ENCODE data around the gene ZNF319. TPM values are rescaled to one million over a fixed set of nuclear protein-coding genes. Genes with fewer than 3 reads are reported as not detected.

The ZNF319 gene
- total RNA-seq, 4 donors from 2014 or later = 4.1 to 12.2 (median 5.1) TPM

DNA sequence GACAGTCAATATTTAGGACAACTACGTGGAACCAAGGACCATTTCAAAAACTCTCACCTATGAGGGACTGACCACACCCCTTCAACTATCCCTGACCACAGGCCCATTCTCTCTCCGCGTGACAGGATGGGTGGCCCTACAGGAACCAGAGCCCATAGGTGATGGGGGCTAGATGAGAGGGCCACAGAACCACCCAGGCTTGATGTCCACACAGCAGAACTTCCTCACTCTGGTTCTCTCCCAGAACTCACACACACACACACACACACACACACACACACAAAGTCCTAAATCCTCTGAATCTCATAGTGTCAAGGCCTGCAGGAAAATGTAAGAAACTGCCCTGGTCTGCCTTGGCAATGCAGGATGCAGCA is 1.5 kb downstream of the ZNF319 start:
- TF ChIP-seq, protein P1, sequence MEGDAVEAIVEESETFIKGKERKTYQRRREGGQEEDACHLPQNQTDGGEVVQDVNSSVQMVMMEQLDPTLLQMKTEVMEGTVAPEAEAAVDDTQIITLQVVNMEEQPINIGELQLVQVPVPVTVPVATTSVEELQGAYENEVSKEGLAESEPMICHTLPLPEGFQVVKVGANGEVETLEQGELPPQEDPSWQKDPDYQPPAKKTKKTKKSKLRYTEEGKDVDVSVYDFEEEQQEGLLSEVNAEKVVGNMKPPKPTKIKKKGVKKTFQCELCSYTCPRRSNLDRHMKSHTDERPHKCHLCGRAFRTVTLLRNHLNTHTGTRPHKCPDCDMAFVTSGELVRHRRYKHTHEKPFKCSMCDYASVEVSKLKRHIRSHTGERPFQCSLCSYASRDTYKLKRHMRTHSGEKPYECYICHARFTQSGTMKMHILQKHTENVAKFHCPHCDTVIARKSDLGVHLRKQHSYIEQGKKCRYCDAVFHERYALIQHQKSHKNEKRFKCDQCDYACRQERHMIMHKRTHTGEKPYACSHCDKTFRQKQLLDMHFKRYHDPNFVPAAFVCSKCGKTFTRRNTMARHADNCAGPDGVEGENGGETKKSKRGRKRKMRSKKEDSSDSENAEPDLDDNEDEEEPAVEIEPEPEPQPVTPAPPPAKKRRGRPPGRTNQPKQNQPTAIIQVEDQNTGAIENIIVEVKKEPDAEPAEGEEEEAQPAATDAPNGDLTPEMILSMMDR (IDR thresholded peaks at IDR 0.05; ENCODE audit: low read depth) = no peak

DNA sequence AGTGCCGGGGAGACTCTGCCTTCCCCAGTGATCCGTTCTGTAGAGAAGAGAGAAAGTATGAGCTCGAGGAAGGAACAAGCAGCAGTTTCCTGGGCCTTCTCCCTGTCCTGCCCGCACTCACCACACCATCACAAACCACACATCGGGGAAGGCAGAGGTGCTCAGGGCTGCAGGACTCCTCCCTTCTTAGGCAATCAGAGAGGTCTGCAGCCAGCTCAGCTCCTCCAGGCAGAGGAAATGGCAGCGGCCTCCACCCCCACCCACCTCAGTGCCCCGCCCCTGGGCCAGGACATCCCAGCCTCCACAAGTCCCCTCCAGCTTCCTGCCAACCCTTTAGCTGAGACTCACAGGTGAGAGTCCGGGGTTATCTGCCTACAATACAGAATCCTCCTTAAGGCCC is 2.0 kb downstream of the ZNF319 start:
- TF ChIP-seq, protein P1 (IDR thresholded peaks at IDR 0.05; ENCODE audit: low read depth) = no peak

DNA sequence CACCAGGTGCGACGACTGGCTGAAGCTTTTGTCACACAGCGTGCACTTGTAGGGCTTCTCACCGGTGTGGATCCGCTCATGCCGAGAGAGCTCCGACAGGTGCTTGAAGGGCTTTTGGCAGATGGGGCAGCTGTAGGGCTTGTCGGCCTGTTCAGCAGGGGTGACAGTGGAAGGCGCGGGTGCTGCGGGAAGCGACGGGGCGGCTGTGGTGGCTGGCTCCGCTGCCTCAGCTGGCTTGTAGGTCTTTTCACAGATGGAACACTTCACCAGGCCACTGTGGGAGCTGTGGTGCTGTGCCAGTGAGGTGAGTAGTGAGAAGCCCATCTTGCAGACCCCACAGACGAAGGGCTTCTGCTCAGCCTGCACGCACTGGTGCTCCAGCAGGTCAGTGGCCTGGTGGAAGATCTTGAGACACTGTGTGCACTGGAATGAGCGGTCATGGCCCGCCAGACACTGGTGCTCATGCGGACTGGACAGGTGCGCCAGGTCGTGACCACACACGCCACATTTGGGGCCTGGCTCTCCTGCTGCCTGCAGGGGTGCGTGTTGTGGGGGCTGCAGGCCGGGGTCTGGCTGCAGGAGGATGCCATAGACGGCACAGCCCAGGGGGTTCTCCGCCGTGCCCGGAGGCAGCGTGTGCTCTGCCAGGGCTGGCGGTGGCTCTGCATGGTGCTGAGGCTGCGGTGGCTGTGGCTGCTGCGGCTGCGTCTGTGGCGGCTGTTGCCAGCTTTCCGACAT is 2.8 kb downstream of the ZNF319 start:
- TF ChIP-seq, protein P1 (IDR thresholded peaks at IDR 0.05; ENCODE audit: low read depth) = no peak

DNA sequence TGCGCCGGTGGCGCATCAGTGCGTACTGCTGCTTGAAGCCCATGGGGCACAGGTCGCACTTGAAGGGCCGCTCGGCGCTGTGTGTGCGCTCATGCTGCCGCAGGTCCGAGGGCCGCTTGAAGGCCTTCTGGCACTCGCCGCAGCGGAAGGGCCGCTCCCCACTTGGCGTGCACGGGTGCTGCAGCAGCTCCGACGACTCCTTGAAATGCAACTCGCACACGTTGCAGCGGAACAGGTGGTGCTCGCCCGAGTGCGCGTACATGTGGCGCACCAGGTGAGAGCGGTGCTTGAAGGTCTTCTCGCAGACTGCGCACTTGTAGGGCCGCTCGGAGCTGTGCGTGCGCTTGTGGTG is 3.3 kb downstream of the ZNF319 start:
- TF ChIP-seq, protein P1 (IDR thresholded peaks at IDR 0.05; ENCODE audit: low read depth) = no peak

DNA sequence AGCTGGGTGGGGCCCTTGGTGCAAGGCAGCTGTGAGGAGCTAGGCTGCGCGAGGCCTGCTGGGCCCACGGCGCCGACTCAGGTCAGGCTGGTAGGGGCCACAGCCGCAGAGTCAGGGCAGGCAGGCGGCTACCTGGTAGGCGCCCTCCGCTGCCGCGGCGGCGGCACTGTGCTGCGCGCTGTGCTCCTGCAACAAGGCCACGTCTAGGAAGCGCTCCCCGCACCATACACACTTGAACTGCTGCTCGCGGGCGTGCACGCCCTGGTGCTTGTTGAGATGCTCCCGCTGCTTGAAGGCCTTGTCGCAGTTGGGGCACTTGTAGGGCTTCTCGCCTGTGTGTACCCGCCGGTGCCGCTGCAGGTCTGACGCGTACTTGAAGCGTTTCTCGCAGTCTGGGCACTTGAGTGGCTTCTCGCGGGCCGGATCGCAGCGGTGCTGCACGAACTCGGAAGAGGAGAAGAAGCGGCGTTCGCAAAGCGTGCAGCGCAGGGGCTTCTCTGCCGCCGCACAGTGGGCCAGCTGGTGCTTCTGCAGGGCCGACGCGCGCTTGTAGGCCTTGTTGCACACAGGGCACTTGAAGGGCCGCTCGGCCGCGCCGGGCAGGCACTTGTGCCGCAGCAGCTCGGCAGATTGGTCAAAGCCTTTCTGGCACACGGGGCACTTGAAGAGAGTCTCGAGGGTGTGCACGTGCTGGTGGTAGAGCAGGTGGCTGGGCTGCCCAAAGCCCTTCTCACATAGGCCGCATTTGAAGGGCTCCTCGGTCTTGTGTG is 3.9 kb downstream of the ZNF319 start:
- TF ChIP-seq, protein P1 (IDR thresholded peaks at IDR 0.05; ENCODE audit: low read depth) = no peak

DNA sequence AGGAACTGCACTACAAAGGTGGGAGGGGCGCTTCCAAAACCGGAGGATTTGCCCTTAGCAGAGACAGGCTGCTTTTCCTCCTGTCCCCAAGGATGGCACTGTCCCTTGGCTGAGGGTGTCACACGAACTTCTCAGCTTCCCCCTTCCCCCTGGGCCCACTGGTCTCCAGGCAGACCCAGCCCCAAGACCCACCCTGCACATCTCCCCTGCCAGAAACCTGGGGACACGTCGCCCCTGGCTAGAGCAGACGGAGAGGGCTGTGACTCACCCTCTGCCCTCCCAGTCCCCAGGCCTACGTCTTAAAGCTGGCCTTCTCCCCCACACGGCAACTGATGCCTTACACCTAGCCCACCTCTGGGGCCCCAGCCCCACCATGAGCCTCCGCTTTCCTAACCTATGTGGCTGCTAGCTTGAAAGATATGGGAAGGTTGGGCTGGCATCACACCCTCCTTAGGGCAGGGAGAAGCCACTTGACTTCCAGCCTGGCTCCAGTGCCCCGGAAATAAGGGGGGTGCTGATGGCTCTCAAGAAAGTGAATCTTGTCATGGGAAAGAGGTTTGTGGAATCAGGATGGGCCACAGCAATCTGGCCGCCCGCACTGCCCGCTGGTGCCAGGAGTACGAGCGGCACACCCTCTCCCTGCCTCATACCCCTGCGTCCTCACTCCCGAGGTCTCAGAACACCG is 4.6 kb downstream of the ZNF319 start:
- TF ChIP-seq, protein P1 (IDR thresholded peaks at IDR 0.05; ENCODE audit: low read depth) = no peak

DNA sequence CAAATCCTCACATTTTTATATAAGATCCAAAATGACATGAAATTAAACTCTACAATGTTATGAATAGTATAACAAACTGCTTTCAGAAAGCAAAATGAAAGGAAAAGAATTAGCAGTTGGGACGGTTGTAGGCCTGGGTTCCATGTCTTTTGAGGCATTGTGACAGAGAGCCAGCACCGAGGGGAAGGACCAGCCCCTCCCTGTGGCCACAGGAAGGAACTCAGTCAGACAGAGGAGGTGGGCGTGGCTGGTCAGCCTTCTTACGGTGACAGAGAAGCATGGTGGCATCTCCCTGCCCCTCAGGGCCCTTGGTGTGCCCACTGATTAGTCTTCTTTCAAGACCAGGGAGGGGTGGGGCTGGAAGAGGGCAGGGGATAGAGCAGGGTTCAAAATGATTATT is 5.7 kb downstream of the ZNF319 start:
- TF ChIP-seq, protein P1 (IDR thresholded peaks at IDR 0.05; ENCODE audit: low read depth) = no peak

All from subcutaneous adipose tissue (tissue), 4 donors.